Left ventricle myocardium superior (tissue), 1 donor: ENCODE results near the gene TAF3. TPM values are rescaled to one million over a fixed set of nuclear protein-coding genes. Genes with fewer than 3 reads are reported as not detected.
A peak's percentile ranks its signal among the peaks of the same experiment; 100 is the strongest.
"Not testable (repeated sequence)": the region's sequence is repeated elsewhere in the genome, so short reads cannot be mapped to it uniquely, and the experiment has no call there.

Experiments used
- ATAC-seq: fragments of 200-7000 bp; cut with Tn5 transposase; one replicate; pipeline ENCODE4 v1.9.1; 2020; ENCODE audit warnings: mild to moderate bottlenecking, moderate library complexity
- DNase-seq: peaks from one replicate; pipeline ENCODE4 v3.0.0-alpha.2; 2020
- intact Hi-C: fragments of 100-400 bp; cut with micrococcal nuclease; formaldehyde crosslinking; loops from one replicate; pipeline ENCODE4 v1.11.0; 2022
- long read RNA-seq: library from polyadenylated mRNA; unstranded; transcript quantifications from one replicate; pipeline ENCODE4 v2.0.0, GENCODE V29; 2021
- total RNA-seq: library from RNA; stranded (reverse); fragmentation: NEBNext Ultra II Directional; extraction: Animal tissue kit (Norgen Biotek cat#: 25700); gene quantifications from one replicate; pipeline ENCODE4 v1.2.1, GENCODE V29; 2021
- donor health status: DM: no; HTN: yes; CAD: no; lungs with severe emphysema.

The TAF3 gene
- total RNA-seq, result 13.0 TPM
- long read RNA-seq, partial matches to known transcripts, result 15 of 18 reads
- long read RNA-seq, other reads (novel, unspliced or antisense), result 3 of 18 reads

- DNase-seq, result peak; percentile 95
- ATAC-seq, result peak; percentile 92
- intact Hi-C loops, result no loop called here
These were observed at the start of gene TAF3 for GRCh38 chr10:7818295-7819120. TSS of gene TAF3 (plus strand) at chr10:7818505. CDS start at chr10:7818710, 205 bp downstream.

- intact Hi-C loops, result no loop called here
- DNase-seq (peak; percentile 58), ATAC-seq (peak; percentile 71)
These were observed 44.2 kb upstream of the TAF3 start for GRCh38 chr10:7773845-7774801.

GRCh38 chr10:7776777-7777176 lies 41.5 kb upstream of the TAF3 start:
- no peak for DNase-seq
- intact Hi-C loops, result no loop called here

GRCh38 chr10:7782194-7782593 lies 36.1 kb upstream of the TAF3 start:
- intact Hi-C loops, result not testable (repeated sequence)
- ATAC-seq, result peak; percentile 73

More at GRCh38 chr10:7776777-7777176, 41.5 kb upstream of the TAF3 start:
- no peak for ATAC-seq

GRCh38 chr10:7786430-7786829 lies 31.9 kb upstream of the TAF3 start:
- no peak for DNase-seq
- intact Hi-C loops, result no loop called here
- no peak for ATAC-seq

More at GRCh38 chr10:7782194-7782593, 36.1 kb upstream of the TAF3 start:
- DNase-seq, result not testable (repeated sequence)

GRCh38 chr10:7787150-7787856 lies 31.0 kb upstream of the TAF3 start:
- ATAC-seq (peak; percentile 6), DNase-seq (no peak)
- intact Hi-C loops, result no loop called here

- ATAC-seq (peak; percentile 95), DNase-seq (peak; percentile 99)
- intact Hi-C loops, result no loop called here
These were observed 30.3 kb upstream of the TAF3 start, which contains the start of the genes ATP5F1C and KIN for GRCh38 chr10:7787857-7788638. TSS of gene ATP5F1C (plus strand) at chr10:7788177. CDS start at chr10:7788208, 31 bp downstream. TSS of gene KIN (minus strand) at chr10:7787993. CDS start at chr10:7787933, 60 bp downstream.

GRCh38 chr10:7788639-7789286 lies 29.5 kb upstream of the TAF3 start:
- intact Hi-C loops, result no loop called here
- DNase-seq (no peak), ATAC-seq (peak; percentile 9)

GRCh38 chr10:7789390-7789789 lies 28.9 kb upstream of the TAF3 start:
- intact Hi-C loops, result no loop called here
- peak; percentile 61 for ATAC-seq
- peak; percentile 58 for DNase-seq

- intact Hi-C loops, result no loop called here
- no peak for ATAC-seq
- no peak for DNase-seq
These were observed 25.8 kb upstream of the TAF3 start for GRCh38 chr10:7792541-7792940.

GRCh38 chr10:7794251-7795026 lies 23.9 kb upstream of the TAF3 start:
- no peak for ATAC-seq
- intact Hi-C loops, result no loop called here
- no peak for DNase-seq

GRCh38 chr10:7795605-7796004 lies 22.7 kb upstream of the TAF3 start:
- DNase-seq (no peak), ATAC-seq (peak; percentile 89)
- intact Hi-C loops, result no loop called here

GRCh38 chr10:7797582-7797981 lies 20.7 kb upstream of the TAF3 start:
- DNase-seq (peak; percentile 49), ATAC-seq (peak; percentile 83)
- intact Hi-C loops, result no loop called here

GRCh38 chr10:7802606-7803005 lies 15.7 kb upstream of the TAF3 start:
- no peak for DNase-seq
- intact Hi-C loops, result no loop called here

GRCh38 chr10:7804216-7804615 lies 14.1 kb upstream of the TAF3 start:
- intact Hi-C loops, result no loop called here
- ATAC-seq, result no peak
- DNase-seq, result no peak

More at GRCh38 chr10:7802606-7803005, 15.7 kb upstream of the TAF3 start:
- no peak for ATAC-seq

GRCh38 chr10:7804741-7805140 lies 13.6 kb upstream of the TAF3 start:
- no peak for ATAC-seq
- intact Hi-C loops, result no loop called here
- no peak for DNase-seq

GRCh38 chr10:7808686-7809267 lies 9.5 kb upstream of the TAF3 start:
- no peak for DNase-seq
- no peak for ATAC-seq
- intact Hi-C loops, result no loop called here
